NCI-H1092 treated with DMSO at 0.1 percent for 48 hours (cell line): Measurements from ENCODE around the gene MCHR2.
A peak's percentile ranks its signal among the peaks of the same experiment; 100 is the strongest.
"Not testable (repeated sequence)": the region's sequence is repeated elsewhere in the genome, so short reads cannot be mapped to it uniquely, and the experiment has no call there.

Experiments
- DNase-seq: peaks from one replicate; lab custom pipeline; 2025; lab: John Stamatoyannopoulos, UW

Gene MCHR2

GRCh38 chr6:99993533-99994251, at the start of gene MCHR2:
Gene MCHR2, minus strand, starts transcription at chr6:99994223. Its CDS starts 38,076 bp downstream, at chr6:99956147.
- DNase-seq: no peak

- not testable (repeated sequence) for DNase-seq
Observed at GRCh38 chr6:100038546-100038945, 44.5 kb upstream of the MCHR2 start.

GRCh38 chr6:100035873-100036653, 42.0 kb upstream of the MCHR2 start:
- DNase-seq: no peak

GRCh38 chr6:100023798-100024197, 29.8 kb upstream of the MCHR2 start:
- DNase-seq: no peak

GRCh38 chr6:100022847-100023246, 28.8 kb upstream of the MCHR2 start:
- no peak for DNase-seq

- DNase-seq: no peak
Observed at GRCh38 chr6:100008857-100009256, 14.8 kb upstream of the MCHR2 start.

- peak; percentile 53 for DNase-seq
Observed at GRCh38 chr6:100001915-100002388, 7.9 kb upstream of the MCHR2 start.

- no peak for DNase-seq
Observed at GRCh38 chr6:99997141-99997540, 3.1 kb upstream of the MCHR2 start.

GRCh38 chr6:99995916-99996315, 1.9 kb upstream of the MCHR2 start:
- DNase-seq: no peak

- DNase-seq: no peak
Observed at GRCh38 chr6:99993146-99993532, 884 bp downstream of the MCHR2 start.

- DNase-seq: no peak
Observed at GRCh38 chr6:99991955-99992354, 2.1 kb downstream of the MCHR2 start.

GRCh38 chr6:99980741-99981140, 13.3 kb downstream of the MCHR2 start:
- no peak for DNase-seq

GRCh38 chr6:99979953-99980352, 14.1 kb downstream of the MCHR2 start:
- peak; percentile 2 for DNase-seq

- no peak for DNase-seq
Observed at GRCh38 chr6:99967052-99967451, 27.0 kb downstream of the MCHR2 start.

GRCh38 chr6:99960027-99960426, 34.0 kb downstream of the MCHR2 start:
- no peak for DNase-seq

GRCh38 chr6:99951016-99951805, 42.8 kb downstream of the MCHR2 start:
- DNase-seq: no peak

GRCh38 chr6:99946005-99946404, 48.0 kb downstream of the MCHR2 start:
- no peak for DNase-seq

GRCh38 chr6:99943846-99944245, 50.2 kb downstream of the MCHR2 start:
- no peak for DNase-seq

- DNase-seq: no peak
Observed at GRCh38 chr6:99940582-99940981, 53.4 kb downstream of the MCHR2 start.

- no peak for DNase-seq
Observed at GRCh38 chr6:99933129-99933528, 60.9 kb downstream of the MCHR2 start.

- DNase-seq: no peak
Observed at GRCh38 chr6:99912657-99913056, 81.4 kb downstream of the MCHR2 start.
